Tibial artery (tissue), 4 donors: ENCODE data around the gene DLG3.
"Not testable (repeated sequence)": the region's sequence is repeated elsewhere in the genome, so short reads cannot be mapped to it uniquely, and the experiment has no call there.

Experiments used
- DNase-seq, 2 donors: peaks; one replicate each; pipeline ENCODE4 v3.0.0-alpha.2; 2019
- H3K27ac ChIP-seq, 2 donors: fragments of 200-600 bp; sonication (generic) in 1 of 2; 1 replicate in 1 of 2; 2 replicates in 1 of 2; pipeline ENCODE4 v1.5.1; 2018 to 2019; ENCODE audit warnings: mild to moderate bottlenecking in 1 of 2
- H3K27me3 ChIP-seq, 2 donors: fragments of 200-600 bp; sonication (generic) in 1 of 2; one replicate each; pipeline versions ENCODE4 v1.5.1 to v1.6.0; 2016 to 2019
- H3K36me3 ChIP-seq, 3 donors: fragments of 200-600 bp; sonication (generic) in 2 of 3; one replicate each; pipeline ENCODE4 v1.5.1; 2016 to 2019; ENCODE audit warnings: mild to moderate bottlenecking in 2 of 3
- H3K4me1 ChIP-seq, 4 donors: fragments of 200-600 bp; sonication (generic) in 2 of 4; 1 replicate in 3 of 4; 2 replicates in 1 of 4; pipeline ENCODE4 v1.5.1; 2016 to 2019
- H3K4me3 ChIP-seq, 2 donors: fragments of 200-600 bp; sonication (generic) in 1 of 2; 1 replicate in 1 of 2; 2 replicates in 1 of 2; pipeline ENCODE4 v1.5.1; 2018 to 2019; ENCODE audit warnings: mild to moderate bottlenecking in 2 of 2
- H3K9me3 ChIP-seq, 3 donors: fragments of 200-600 bp; sonication (generic) in 1 of 3; one replicate each; pipeline ENCODE4 v1.5.1; 2016 to 2019
- intact Hi-C: fragments of 100-400 bp; cut with DNase I; formaldehyde crosslinking; loops from one replicate; pipeline ENCODE4 v1.15.0; 2023; ENCODE audit warnings: low total_unique reads
- TF ChIP-seq, protein P1 (sequence below), 2 experiments: fragments of 200-600 bp in 1 of 2; fragments of 450-650 bp in 1 of 2; IDR thresholded peaks; one replicate each; pipeline ENCODE4 v1.5.1; 2017 to 2019; ENCODE audit warnings: antibody characterized with exemption in 2 of 2, mild to moderate bottlenecking in 1 of 2, moderate library complexity in 1 of 2

Gene DLG3

DNA sequence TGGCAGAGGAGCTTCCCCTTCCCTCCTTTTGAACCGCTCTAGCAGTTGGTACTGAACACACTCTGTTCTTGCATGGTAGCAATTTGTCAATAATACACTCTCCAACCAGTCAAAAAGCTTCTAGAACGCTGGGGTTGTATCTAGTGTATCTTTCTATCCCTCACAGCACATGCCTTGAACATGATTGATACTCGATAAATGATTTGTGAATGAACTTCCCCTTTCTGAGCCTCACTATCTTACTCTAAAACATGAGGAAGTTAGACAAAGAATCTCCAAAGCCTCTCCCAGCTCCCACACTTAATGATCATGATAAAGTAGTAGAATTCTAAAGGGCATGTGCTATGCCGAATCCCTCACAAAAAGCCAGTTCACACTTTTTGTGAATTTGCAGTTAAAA lies 64.4 kb downstream of the DLG3 start:
- no peaks in the 10 kb centered on the region for H3K27me3 ChIP-seq
- H3K27ac ChIP-seq = no peak overlapping the region
- peaks cover 0 to 10% (median 0%) of the 10 kb centered on the region in 3 donors for H3K36me3 ChIP-seq
- H3K4me3 ChIP-seq = no peak overlapping the region
- TF ChIP-seq, protein P1, sequence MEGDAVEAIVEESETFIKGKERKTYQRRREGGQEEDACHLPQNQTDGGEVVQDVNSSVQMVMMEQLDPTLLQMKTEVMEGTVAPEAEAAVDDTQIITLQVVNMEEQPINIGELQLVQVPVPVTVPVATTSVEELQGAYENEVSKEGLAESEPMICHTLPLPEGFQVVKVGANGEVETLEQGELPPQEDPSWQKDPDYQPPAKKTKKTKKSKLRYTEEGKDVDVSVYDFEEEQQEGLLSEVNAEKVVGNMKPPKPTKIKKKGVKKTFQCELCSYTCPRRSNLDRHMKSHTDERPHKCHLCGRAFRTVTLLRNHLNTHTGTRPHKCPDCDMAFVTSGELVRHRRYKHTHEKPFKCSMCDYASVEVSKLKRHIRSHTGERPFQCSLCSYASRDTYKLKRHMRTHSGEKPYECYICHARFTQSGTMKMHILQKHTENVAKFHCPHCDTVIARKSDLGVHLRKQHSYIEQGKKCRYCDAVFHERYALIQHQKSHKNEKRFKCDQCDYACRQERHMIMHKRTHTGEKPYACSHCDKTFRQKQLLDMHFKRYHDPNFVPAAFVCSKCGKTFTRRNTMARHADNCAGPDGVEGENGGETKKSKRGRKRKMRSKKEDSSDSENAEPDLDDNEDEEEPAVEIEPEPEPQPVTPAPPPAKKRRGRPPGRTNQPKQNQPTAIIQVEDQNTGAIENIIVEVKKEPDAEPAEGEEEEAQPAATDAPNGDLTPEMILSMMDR (IDR thresholded peaks at IDR 0.05) = no peak
- no peak for DNase-seq
- no peaks in the 10 kb centered on the region for H3K9me3 ChIP-seq
- intact Hi-C loops = no loop called here
- no peaks in the 10 kb centered on the region for H3K4me1 ChIP-seq

DNA sequence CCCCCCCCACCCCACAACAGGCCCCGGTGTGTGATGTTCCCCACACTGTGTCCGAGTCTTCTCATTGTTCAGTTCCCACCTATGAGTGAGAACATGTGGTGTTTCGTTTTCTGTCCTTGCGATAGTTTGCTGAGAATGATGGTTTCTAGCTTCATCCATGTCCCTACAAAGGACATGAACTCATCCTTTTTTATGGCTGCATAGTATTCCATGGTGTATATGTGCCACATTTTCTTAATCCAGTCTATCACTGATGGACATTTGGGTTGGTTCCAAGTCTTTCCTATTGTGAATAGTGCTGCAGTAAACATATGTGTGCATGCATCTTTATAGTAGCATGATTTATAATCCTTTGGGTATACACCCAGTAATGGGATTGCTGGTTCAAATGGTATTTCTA lies 70.6 kb downstream of the DLG3 start:
- H3K4me1 ChIP-seq, intact Hi-C loops, H3K27me3 ChIP-seq, DNase-seq, H3K27ac ChIP-seq, H3K4me3 ChIP-seq, H3K36me3 ChIP-seq: not testable (repeated sequence)
- H3K9me3 ChIP-seq = peaks cover 0 to 13% (median 3%) of the 10 kb centered on the region in 3 donors

DNA sequence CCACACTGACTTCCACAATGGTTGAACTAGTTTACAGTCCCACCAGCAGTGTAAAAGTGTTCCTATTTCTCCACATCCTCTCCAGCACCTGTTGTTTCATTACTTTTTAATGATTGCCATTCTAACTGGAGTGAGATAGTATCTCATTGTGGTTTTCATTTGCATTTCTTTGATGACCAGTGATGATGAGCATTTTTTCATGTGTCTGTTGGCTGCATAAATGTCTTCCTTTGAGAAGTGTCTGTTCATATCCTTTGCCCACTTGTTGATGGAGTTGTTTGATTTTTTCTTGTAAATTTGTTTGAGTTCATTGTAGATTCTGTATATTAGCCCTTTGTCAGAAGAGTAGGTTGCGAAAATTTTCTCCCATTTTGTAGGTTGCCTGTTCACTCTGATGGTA lies 71.1 kb downstream of the DLG3 start:
- H3K27ac ChIP-seq, H3K4me3 ChIP-seq, intact Hi-C loops, H3K4me1 ChIP-seq, H3K27me3 ChIP-seq, H3K36me3 ChIP-seq, DNase-seq: not testable (repeated sequence)
- H3K9me3 ChIP-seq = peaks cover 0 to 17% (median 7%) of the 10 kb centered on the region in 3 donors

DNA sequence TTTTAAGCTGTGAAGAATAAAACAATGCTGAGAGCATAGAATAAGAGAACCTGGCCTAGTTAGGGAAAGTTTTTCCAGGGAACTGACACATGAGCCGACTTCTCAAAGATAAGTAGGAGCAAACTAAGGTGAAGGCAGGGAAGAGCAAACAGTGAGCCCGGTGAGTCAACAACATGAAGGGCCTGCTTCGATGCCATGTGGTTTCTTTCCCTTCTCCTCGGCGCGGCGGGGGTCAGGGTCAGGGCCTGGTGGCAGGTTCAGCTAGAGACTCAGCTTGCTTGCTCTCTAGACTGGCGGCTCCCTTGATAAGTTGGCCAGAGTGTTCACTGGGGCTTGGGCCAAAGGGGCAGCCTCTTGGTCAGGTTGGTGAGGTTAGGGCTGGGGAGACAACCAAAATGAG lies 81.1 kb downstream of the DLG3 start:
- intact Hi-C loops = no loop called here
- TF ChIP-seq, protein P1 (IDR thresholded peaks at IDR 0.05) = no peak
- Histone ChIP-seq H3K27me3 (no peaks in the 10 kb centered on the region), H3K27ac (no peak overlapping the region), H3K36me3 (no peaks in the 10 kb centered on the region), H3K9me3 (peaks cover 0 to 8% (median 3%) of the 10 kb centered on the region in 3 donors), H3K4me3 (no peak overlapping the region), H3K4me1 (no peaks in the 10 kb centered on the region)
- DNase-seq = no peak

DNA sequence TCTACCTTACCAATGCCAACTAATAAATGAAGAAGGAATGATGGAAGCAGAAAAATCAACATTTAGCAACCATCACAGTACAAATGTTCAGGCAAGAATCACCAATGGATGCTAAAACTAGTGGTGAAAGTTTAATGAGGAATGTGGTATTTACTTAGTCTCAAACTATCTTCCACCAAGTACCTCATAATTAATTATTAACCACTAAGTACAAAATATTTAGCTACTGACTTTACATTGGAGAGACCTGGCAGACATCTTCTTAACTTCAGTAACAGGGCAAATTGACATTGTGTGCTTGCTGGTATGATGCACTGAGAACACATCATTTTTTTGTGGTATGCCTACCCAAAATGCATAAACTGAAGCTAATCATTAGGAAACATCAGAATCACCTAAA lies 82.4 kb downstream of the DLG3 start:
- TF ChIP-seq, protein P1 (IDR thresholded peaks at IDR 0.05) = no peak
- Histone ChIP-seq H3K4me3 (no peak overlapping the region), H3K36me3 (no peaks in the 10 kb centered on the region), H3K4me1 (no peaks in the 10 kb centered on the region), H3K9me3 (no peaks in the 10 kb centered on the region), H3K27me3 (no peaks in the 10 kb centered on the region), H3K27ac (no peak overlapping the region)
- no peak for DNase-seq
- intact Hi-C loops = no loop called here

DNA sequence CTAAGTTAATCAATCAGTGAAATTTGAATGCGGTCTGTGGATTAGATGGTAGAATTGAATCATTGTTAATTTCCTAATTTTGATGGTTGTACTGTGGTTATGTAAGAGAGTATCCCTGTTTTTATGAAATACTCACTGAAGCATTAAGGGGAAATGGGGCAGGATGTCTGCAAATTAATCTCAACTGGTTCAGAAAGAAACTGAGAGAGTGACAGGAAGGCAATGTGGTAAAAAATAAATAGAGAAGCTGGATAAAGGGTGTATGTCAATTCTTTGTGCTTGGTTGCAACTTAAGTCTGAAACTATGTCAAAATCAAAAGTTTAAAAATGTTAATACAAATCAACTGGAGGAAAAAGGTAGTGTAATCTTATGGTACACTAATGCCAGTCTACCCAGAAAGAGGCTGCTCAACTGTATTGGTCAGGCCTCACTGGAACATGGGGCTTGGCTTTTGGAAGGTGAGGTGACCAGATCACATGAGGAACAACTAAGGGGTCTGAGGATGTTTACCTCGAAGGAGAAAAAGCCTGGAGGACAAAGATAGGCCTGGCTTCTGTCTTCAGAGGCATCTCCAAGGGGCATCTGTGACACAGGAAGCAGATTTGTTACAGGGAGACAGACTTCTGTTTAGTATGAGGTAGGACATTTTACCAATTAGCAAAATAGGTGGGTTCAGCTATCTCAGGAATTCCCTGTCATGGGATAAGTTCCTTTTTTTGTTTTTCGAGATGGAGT lies 83.1 kb downstream of the DLG3 start:
- H3K4me1 ChIP-seq = no peaks in the 10 kb centered on the region
- intact Hi-C loops = no loop called here

More for the DNA sequence above, 83.1 kb downstream of the DLG3 start:
- Histone ChIP-seq H3K4me3 (no peak overlapping the region), H3K27me3 (no peaks in the 10 kb centered on the region), H3K36me3 (no peaks in the 10 kb centered on the region), H3K27ac (no peak overlapping the region), H3K9me3 (no peaks in the 10 kb centered on the region)
- TF ChIP-seq, protein P1 (IDR thresholded peaks at IDR 0.05) = no peak
- no peak for DNase-seq
